K562 (cell line): ENCODE results near the gene STK16. TPM values are rescaled to one million over a fixed set of nuclear protein-coding genes. Genes with fewer than 3 reads are reported as not detected.

Experiments used
- ATAC-seq: fragments of 200-7000 bp; cut with Tn5 transposase; 3 replicates; pipeline ENCODE4 v1.9.1; 2020; ENCODE audit warnings: moderate library complexity
- BruUV-seq: library from RNA; stranded (reverse); fragments of 400-500 nt; replicated peaks from 2 replicates; lab custom pipeline; 2021; lab: Mats Ljungman, UMichigan
- CTCF ChIA-PET: fragments of 300-600 bp; formaldehyde crosslinking; extraction: SDS; loops from one replicate; lab custom pipeline; 2021; ENCODE audit warnings: low intra/inter-chr PET ratio; lab: Yijun Ruan, JAX
- POLR2A ChIA-PET: fragments of 300-600, 350-650 bp; sonication (Branson Sonifier 250); formaldehyde crosslinking; extraction: SDS; loops from one replicate; lab custom pipeline; 2021; ENCODE audit warnings: antibody characterized with exemption, inconsistent platforms; lab: Yijun Ruan, JAX
- DNase-seq, 4 experiments: peaks; one replicate each; pipeline versions ENCODE4 v3.0.0 to v3.0.0-alpha.2; 2011 to 2018; ENCODE audit warnings: low spot score in 3 of 4, mixed read lengths in 3 of 4; ENCODE audit errors: extremely low read depth in 1 of 4
- FAIRE-seq: peaks from 2 replicates; lab custom pipeline; 2011; peaks lifted over from hg19 to GRCh38; lab: Jason Lieb, UNC
- H2AFZ ChIP-seq: 2 replicates; pipeline ENCODE4 v1.6.0; 2011; ENCODE audit warnings: low read depth, low read length, control low read depth, inconsistent platforms
- H3K27ac ChIP-seq: fragments of 200-600 bp; 3 replicates; pipeline ENCODE4 v1.8.0; 2011; ENCODE audit warnings: low read depth, mild to moderate bottlenecking, control low read depth, inconsistent platforms, low read length, moderate library complexity, mixed read lengths; ENCODE audit errors: extremely low read depth
- H3K27me3 ChIP-seq, 2 experiments: fragments of 300-600 bp in 1 of 2; 2 replicates in 1 of 2; 3 replicates in 1 of 2; pipeline versions ENCODE4 v1.6.0 to v1.8.0; 2011; ENCODE audit warnings: inconsistent platforms in 2 of 2, low read length in 2 of 2, mild to moderate bottlenecking in 1 of 2, mixed read lengths in 1 of 2, moderate library complexity in 1 of 2; ENCODE audit not compliant: control insufficient read depth in 2 of 2, insufficient read depth in 2 of 2
- H3K36me3 ChIP-seq: fragments of 300-600 bp; 3 replicates; pipeline ENCODE4 v1.8.0; 2011; ENCODE audit warnings: mild to moderate bottlenecking, low read length, inconsistent platforms; ENCODE audit not compliant: control insufficient read depth, insufficient read depth
- H3K4me1 ChIP-seq, 2 experiments: fragments of 200-600 bp in 1 of 2; replicated peaks in 1 of 2; 2 replicates in 1 of 2; 3 replicates in 1 of 2; pipeline versions ENCODE4 v1.5.1 to v1.8.0; 2011; ENCODE audit warnings: inconsistent platforms in 2 of 2, low read length in 2 of 2, mild to moderate bottlenecking in 1 of 2, mixed read lengths in 1 of 2, moderate library complexity in 1 of 2; ENCODE audit not compliant: control insufficient read depth in 2 of 2, insufficient read depth in 2 of 2
- H3K4me2 ChIP-seq: 2 replicates; pipeline ENCODE4 v1.6.1; 2011; ENCODE audit warnings: low read length, control low read depth, inconsistent platforms, mixed read lengths; ENCODE audit not compliant: insufficient read depth
- H3K4me3 ChIP-seq: fragments of 200-600 bp; sonication (generic), shearing (Covaris generic); 2 replicates; pipeline ENCODE4 v1.5.1; 2016; ENCODE audit warnings: control low read depth, inconsistent platforms
- H3K79me2 ChIP-seq: fragments of 200-600 bp; 3 replicates; pipeline ENCODE4 v1.8.0; 2011; ENCODE audit warnings: low read length, inconsistent platforms; ENCODE audit not compliant: control insufficient read depth, insufficient read depth
- H3K9ac ChIP-seq, 2 experiments: 2 replicates each; pipeline versions ENCODE4 v1.6.0 to v1.6.1; 2011; ENCODE audit warnings: low read depth in 2 of 2, low read length in 2 of 2, control low read depth in 1 of 2, inconsistent platforms in 1 of 2, mild to moderate bottlenecking in 1 of 2, mixed read lengths in 1 of 2; ENCODE audit not compliant: insufficient read depth in 1 of 2
- H3K9me1 ChIP-seq: one replicate; pipeline ENCODE4 v1.6.0; 2011; ENCODE audit warnings: inconsistent platforms, mild to moderate bottlenecking, low read length, moderate library complexity; ENCODE audit not compliant: control insufficient read depth, insufficient read depth
- H3K9me3 ChIP-seq: replicated peaks from 2 replicates; pipeline ENCODE4 v1.5.1; 2011; ENCODE audit warnings: low read depth, low read length, inconsistent platforms; ENCODE audit not compliant: control insufficient read depth, insufficient read depth
- H4K20me1 ChIP-seq: replicated peaks from 2 replicates; pipeline ENCODE4 v1.6.1; 2011; ENCODE audit warnings: low read length, inconsistent platforms, mixed read lengths; ENCODE audit not compliant: control insufficient read depth, insufficient read depth
- MAZ ChIP-seq, 2 experiments: fragments of 450-650 bp in 1 of 2; sonication (generic) in 1 of 2; formaldehyde crosslinking; IDR thresholded peaks in 1 of 2; conservative IDR thresholded peaks in 1 of 2; 2 replicates each; pipeline versions ENCODE4 v1.4.0 to v1.5.0; 2020; ENCODE audit warnings: mild to moderate bottlenecking in 1 of 2, missing genetic modification reagents in 1 of 2
- MED1 ChIP-seq: sonication (generic); formaldehyde crosslinking; IDR thresholded peaks from 2 replicates; pipeline ENCODE4 v1.8.1; 2023; ENCODE audit warnings: missing genetic modification reagents, borderline replicate concordance
- NFE2 ChIP-seq: IDR thresholded peaks from 2 replicates; pipeline ENCODE4 v1.6.1; 2014; ENCODE audit warnings: antibody characterized with exemption, low read depth
- RBFOX2 ChIP-seq: fragments of 200-400 bp; formaldehyde crosslinking; IDR thresholded peaks from 2 replicates; pipeline ENCODE4 v1.6.1; 2017; ENCODE audit warnings: low read depth, mild to moderate bottlenecking, low read length, moderate library complexity
- SMAD1 ChIP-seq: fragments of 150-350 bp; IDR thresholded peaks from 2 replicates; pipeline ENCODE4 v1.6.1; 2014; ENCODE audit warnings: low read length, low read depth; ENCODE audit not compliant: partially characterized antibody
- SMC3 ChIP-seq: conservative IDR thresholded peaks from 2 replicates; pipeline ENCODE4 v1.6.1; 2011; ENCODE audit warnings: low read depth, low read length, improper control_type of control experiment; ENCODE audit not compliant: insufficient read depth
- ZFP30 ChIP-seq: fragments of 250-450 bp; sonication (Bioruptor Pico); IDR thresholded peaks from 2 replicates; pipeline ENCODE4 v1.8.0; 2022; ENCODE audit warnings: moderate library complexity, mild to moderate bottlenecking, inconsistent platforms, borderline replicate concordance
- ZNF121 ChIP-seq: sonication (generic); formaldehyde crosslinking; conservative IDR thresholded peaks from 2 replicates; pipeline ENCODE4 v1.8.0; 2022; ENCODE audit warnings: missing genetic modification reagents
- ZNF197 ChIP-seq: fragments of 200-800 bp; sonication (Bioruptor generic); IDR thresholded peaks from 2 replicates; pipeline ENCODE4 v1.6.1; 2016; ENCODE audit warnings: low read depth, missing genetic modification characterization, missing compliant biosample characterization
- ZNF3 ChIP-seq: fragments of 250-450 bp; sonication (Bioruptor Pico); IDR thresholded peaks from 2 replicates; pipeline ENCODE4 v1.5.0; 2021; ENCODE audit warnings: mild to moderate bottlenecking, moderate library complexity
- ZNF316 ChIP-seq: fragments of 450-650 bp; IDR thresholded peaks from 2 replicates; pipeline ENCODE4 v1.6.1; 2016
- WGBS: fragments of 100-300 bp; shearing (Covaris generic); methylation state at CpG from one replicate; pipeline ENCODE4 v1.1.6; 2016; ENCODE audit warnings: low coverage, mixed read lengths; ENCODE audit not compliant: insufficient coverage; ENCODE audit errors: missing lambda C conversion rate; 5-methylcytosine and 5-hydroxymethylcytosine counted together
- in situ Hi-C: fragments of 300-500 bp; cut with MboI; formaldehyde crosslinking; loops from 4 replicates; pipeline ENCODE4 v1.15.0; 2018; ENCODE audit warnings: inconsistent platforms, mixed read lengths
- intact Hi-C: fragments of 100-400 bp; cut with micrococcal nuclease; formaldehyde crosslinking; loops from 2 replicates; pipeline ENCODE4 v1.14.2; 2022
- polyA plus RNA-seq, 8 experiments: library from polyadenylated mRNA; depleted of rRNA in 4 of 8; stranded (reverse) in 5 of 8; unstranded in 3 of 8; fragments of >200 nt; fragmentation: Nextera tagmentation in 2 of 8; fragmentation: Illumina TruSeq in 1 of 8; extraction: Ambion mirVana in 2 of 8; extraction: Trizol in 1 of 8; gene quantifications; 2 replicates each; pipeline versions ENCODE4 v1.2.1 to v1.2.3, GENCODE V29; 2011 to 2014; ENCODE audit warnings: inconsistent platforms in 1 of 8, missing spikeins in 1 of 8
- total RNA-seq, 7 experiments: library from RNA; depleted of rRNA in 6 of 7; stranded (reverse); fragments of >200 nt in 6 of 7; fragmentation: Illumina TruSeq in 2 of 7; extraction: Trizol in 2 of 7; gene quantifications; 2 replicates each; pipeline versions ENCODE4 v1.2.1 to v1.2.3, GENCODE V29; 2011 to 2021; ENCODE audit warnings: low replicate concordance in 1 of 7

The STK16 gene
- total and polyA plus RNA-seq, 9 of the 15 experiments (the other 6 are each of a cell fraction or from before 2014, with no cell fraction given), result 5.4 to 36.2 (median 17.8) TPM

GRCh38 chr2:219204425-219205164 is 40.7 kb upstream of the STK16 start:
- TF ChIP-seq ZNF316 (peak; percentile 69), SMC3 (no peak)
- TF ChIP-seq, all 486 proteins: peak for 1
- ChIA-PET CTCF (no interaction called here), POLR2A (interaction anchor here (1.0 kb wide), 1 partner anchor 28 kb away, joined by 3 read pairs; the partner anchor contains the start of gene CNPPD1)
- WGBS, result 83% methylated on average over 6 of the region's 7 CpGs
- H3K9me1 ChIP-seq, result no peaks in the 10 kb centered on the region
- 0 out of 2 replicates have a peak, but pooled peaks cover 2% of the 10 kb centered on the region for H3K9me3 ChIP-seq
- in situ Hi-C loops, result loop anchor here (5.0 kb wide), 1 partner anchor 32 kb away; the partner anchor contains the start of gene SLC23A3
- no peaks in the 10 kb centered on the region for H3K27me3 ChIP-seq
- no TSS peak for BruUV-seq
- DNase-seq (no peak), ATAC-seq (no peak), FAIRE-seq (no peak)
- peaks cover 24% of the 10 kb centered on the region; the same call in 2 of the 3 replicates for H3K36me3 ChIP-seq
- no peak overlapping the region for H2AFZ ChIP-seq
- no peak overlapping the region for H3K4me2 ChIP-seq
- peaks cover 16 to 17% of the 10 kb centered on the region in 2 experiments; a peak in 4 of 5 replicates for H3K4me1 ChIP-seq
- no peak overlapping the region for H3K4me3 ChIP-seq
- no peaks in the 10 kb centered on the region for H3K79me2 ChIP-seq
- intact Hi-C loops, result no loop called here
- no peak overlapping the region for H3K27ac ChIP-seq
- peaks cover 11% of the 10 kb centered on the region; the same call in 1 of the 2 replicates for H4K20me1 ChIP-seq
- no peak overlapping the region for H3K9ac ChIP-seq

GRCh38 chr2:219205165-219205538 is 40.1 kb upstream of the STK16 start:
- Histone ChIP-seq H3K9me3 (0 out of 2 replicates have a peak, but pooled peaks cover 2% of the 10 kb centered on the region), H3K9ac (no peak overlapping the region), H3K4me2 (no peak overlapping the region), H2AFZ (no peak overlapping the region), H3K9me1 (no peaks in the 10 kb centered on the region), H3K27ac (no peak overlapping the region), H4K20me1 (peaks cover 11% of the 10 kb centered on the region; the same call in 1 of the 2 replicates), H3K36me3 (peaks cover 30% of the 10 kb centered on the region; the same call in 2 of the 3 replicates), H3K4me1 (peaks cover 16 to 17% of the 10 kb centered on the region in 2 experiments; a peak in 4 of 5 replicates), H3K4me3 (no peak overlapping the region), H3K79me2 (no peaks in the 10 kb centered on the region), H3K27me3 (no peaks in the 10 kb centered on the region)
- FAIRE-seq, result no peak
- CTCF ChIA-PET, result no interaction called here
- ATAC-seq, result no peak
- no TSS peak for BruUV-seq
- POLR2A ChIA-PET, result interaction anchor here (1.2 kb wide), 1 partner anchor 10 kb away, joined by 3 read pairs; no protein-coding TSS in a partner anchor
- WGBS, result 80% methylated on average over 5 of the region's 5 CpGs
- no peak for DNase-seq
- in situ Hi-C loops (loop anchor here (5.0 kb wide), 1 partner anchor 33 kb away; the partner anchor contains the start of gene SLC23A3), intact Hi-C loops (no loop called here)
- no peak for TF ChIP-seq ZNF197 (CRISPR knock-in tag)
- no peak for TF ChIP-seq ZFP30 (CRISPR knock-in tag)
- no peak for TF ChIP-seq RBFOX2
- no peak for TF ChIP-seq MAZ (CRISPR knock-in tag; conservative IDR thresholded peaks at IDR 0.05 in 1 of 2, IDR thresholded peaks at IDR 0.05 in 1 of 2)
- TF ChIP-seq ZNF3 (CRISPR knock-in tag), result no peak
- TF ChIP-seq SMAD1, result no peak
- no peak for TF ChIP-seq NFE2
- peak; percentile 68 for TF ChIP-seq ZNF121
- TF ChIP-seq MED1 (CRISPR knock-in tag), result no peak
